ENCODE data around the gene NEDD4L. TPM values are rescaled to one million over a fixed set of nuclear protein-coding genes. Genes with fewer than 3 reads are reported as not detected.

Gene NEDD4L
- total RNA-seq, 2 experiments from 2014 or later = 3.4 to 4.3 TPM

GRCh38 chr18:58229162-58229561 lies 185.1 kb downstream of the NEDD4L start:
- H3K9me3 Mint-ChIP-seq (ENCODE audit: insufficient read depth) = no peaks in the 10 kb centered on the region
- ATAC-seq (no peak), DNase-seq (no peak)
- H3K4me3 Mint-ChIP-seq = no peak overlapping the region
- no peak overlapping the region for H3K27ac Mint-ChIP-seq
- CTCF ChIA-PET = no interaction called here
- POLR2A ChIA-PET = no interaction called here
- no peaks in the 10 kb centered on the region for H3K36me3 Mint-ChIP-seq (ENCODE audit: low read depth)
- no peaks in the 10 kb centered on the region for H3K4me1 Mint-ChIP-seq (ENCODE audit: low read depth)
- no peaks in the 10 kb centered on the region for H3K27me3 Mint-ChIP-seq (ENCODE audit: low read depth)

- ChIA-PET CTCF (no interaction called here), POLR2A (no interaction called here)
- DNase-seq (no peak), ATAC-seq (no peak)
- Mint-ChIP-seq H3K9me3 (ENCODE audit: insufficient read depth) (no peaks in the 10 kb centered on the region), H3K4me1 (ENCODE audit: low read depth) (no peaks in the 10 kb centered on the region), H3K27me3 (ENCODE audit: low read depth) (no peaks in the 10 kb centered on the region), H3K27ac (no peak overlapping the region), H3K36me3 (ENCODE audit: low read depth) (no peaks in the 10 kb centered on the region), H3K4me3 (no peak overlapping the region)
Measured at GRCh38 chr18:58230438-58231179, 186.6 kb downstream of the NEDD4L start.

- ATAC-seq = no peak
- Mint-ChIP-seq H3K27ac (no peak overlapping the region), H3K36me3 (ENCODE audit: low read depth) (no peaks in the 10 kb centered on the region), H3K4me1 (ENCODE audit: low read depth) (no peaks in the 10 kb centered on the region), H3K4me3 (no peak overlapping the region), H3K9me3 (ENCODE audit: insufficient read depth) (no peaks in the 10 kb centered on the region), H3K27me3 (ENCODE audit: low read depth) (no peaks in the 10 kb centered on the region)
- DNase-seq = no peak
- ChIA-PET POLR2A (no interaction called here), CTCF (no interaction called here)
Measured at GRCh38 chr18:58231930-58232329, 187.9 kb downstream of the NEDD4L start.

GRCh38 chr18:58232668-58233067 lies 188.6 kb downstream of the NEDD4L start:
- Mint-ChIP-seq H3K4me3 (no peak overlapping the region), H3K27me3 (ENCODE audit: low read depth) (no peaks in the 10 kb centered on the region), H3K4me1 (ENCODE audit: low read depth) (no peaks in the 10 kb centered on the region), H3K9me3 (ENCODE audit: insufficient read depth) (no peaks in the 10 kb centered on the region), H3K36me3 (ENCODE audit: low read depth) (no peaks in the 10 kb centered on the region), H3K27ac (no peak overlapping the region)
- CTCF ChIA-PET = no interaction called here
- no peak for DNase-seq
- no peak for ATAC-seq
- POLR2A ChIA-PET = no interaction called here

GRCh38 chr18:58234359-58234741 lies 190.3 kb downstream of the NEDD4L start:
- no peak overlapping the region for H3K27ac Mint-ChIP-seq
- CTCF ChIA-PET = no interaction called here

GRCh38 chr18:58235001-58235436 lies 191.0 kb downstream of the NEDD4L start:
- ChIA-PET POLR2A (no interaction called here), CTCF (no interaction called here)
- H3K4me3 Mint-ChIP-seq = no peak overlapping the region
- no peaks in the 10 kb centered on the region for H3K9me3 Mint-ChIP-seq (ENCODE audit: insufficient read depth)
- ATAC-seq = no peak
- no peaks in the 10 kb centered on the region for H3K36me3 Mint-ChIP-seq (ENCODE audit: low read depth)
- H3K27me3 Mint-ChIP-seq (ENCODE audit: low read depth) = no peaks in the 10 kb centered on the region
- no peak overlapping the region for H3K27ac Mint-ChIP-seq
- H3K4me1 Mint-ChIP-seq (ENCODE audit: low read depth) = no peaks in the 10 kb centered on the region
- no peak for DNase-seq

More at GRCh38 chr18:58234359-58234741, 190.3 kb downstream of the NEDD4L start:
- Mint-ChIP-seq H3K27me3 (ENCODE audit: low read depth) (no peaks in the 10 kb centered on the region), H3K36me3 (ENCODE audit: low read depth) (no peaks in the 10 kb centered on the region), H3K9me3 (ENCODE audit: insufficient read depth) (no peaks in the 10 kb centered on the region), H3K4me3 (no peak overlapping the region), H3K4me1 (ENCODE audit: low read depth) (no peaks in the 10 kb centered on the region)
- DNase-seq = no peak
- no peak for ATAC-seq
- POLR2A ChIA-PET = no interaction called here

- Mint-ChIP-seq H3K27me3 (ENCODE audit: low read depth) (no peaks in the 10 kb centered on the region), H3K36me3 (ENCODE audit: low read depth) (no peaks in the 10 kb centered on the region), H3K4me3 (no peak overlapping the region), H3K4me1 (ENCODE audit: low read depth) (no peaks in the 10 kb centered on the region), H3K27ac (no peak overlapping the region), H3K9me3 (ENCODE audit: insufficient read depth) (no peaks in the 10 kb centered on the region)
- ATAC-seq (no peak), DNase-seq (no peak)
- POLR2A ChIA-PET = no interaction called here
- CTCF ChIA-PET = no interaction called here
Measured at GRCh38 chr18:58239879-58240278, 195.9 kb downstream of the NEDD4L start.

GRCh38 chr18:58241026-58241679 lies 197.1 kb downstream of the NEDD4L start:
- DNase-seq (no peak), ATAC-seq (no peak)
- H3K27me3 Mint-ChIP-seq (ENCODE audit: low read depth) = no peaks in the 10 kb centered on the region
- no peak overlapping the region for H3K4me3 Mint-ChIP-seq
- no peaks in the 10 kb centered on the region for H3K9me3 Mint-ChIP-seq (ENCODE audit: insufficient read depth)
- POLR2A ChIA-PET = no interaction called here
- H3K27ac Mint-ChIP-seq = no peak overlapping the region
- H3K4me1 Mint-ChIP-seq (ENCODE audit: low read depth) = no peaks in the 10 kb centered on the region
- no peaks in the 10 kb centered on the region for H3K36me3 Mint-ChIP-seq (ENCODE audit: low read depth)
- CTCF ChIA-PET = no interaction called here

GRCh38 chr18:58241877-58242276 lies 197.9 kb downstream of the NEDD4L start:
- Mint-ChIP-seq H3K36me3 (ENCODE audit: low read depth) (no peaks in the 10 kb centered on the region), H3K4me3 (no peak overlapping the region), H3K9me3 (ENCODE audit: insufficient read depth) (no peaks in the 10 kb centered on the region), H3K27me3 (ENCODE audit: low read depth) (no peaks in the 10 kb centered on the region), H3K27ac (no peak overlapping the region), H3K4me1 (ENCODE audit: low read depth) (no peaks in the 10 kb centered on the region)
- POLR2A ChIA-PET = no interaction called here
- ATAC-seq (no peak), DNase-seq (no peak)
- CTCF ChIA-PET = no interaction called here

GRCh38 chr18:58242435-58242834 lies 198.4 kb downstream of the NEDD4L start:
- Mint-ChIP-seq H3K9me3 (ENCODE audit: insufficient read depth) (no peaks in the 10 kb centered on the region), H3K27ac (no peak overlapping the region), H3K4me1 (ENCODE audit: low read depth) (no peaks in the 10 kb centered on the region), H3K4me3 (no peak overlapping the region), H3K36me3 (ENCODE audit: low read depth) (no peaks in the 10 kb centered on the region), H3K27me3 (ENCODE audit: low read depth) (no peaks in the 10 kb centered on the region)
- DNase-seq (no peak), ATAC-seq (no peak)
- POLR2A ChIA-PET = no interaction called here
- CTCF ChIA-PET = no interaction called here

- ChIA-PET POLR2A (no interaction called here), CTCF (no interaction called here)
- Mint-ChIP-seq H3K27me3 (ENCODE audit: low read depth) (no peaks in the 10 kb centered on the region), H3K27ac (no peak overlapping the region), H3K4me1 (ENCODE audit: low read depth) (no peaks in the 10 kb centered on the region), H3K9me3 (ENCODE audit: insufficient read depth) (no peaks in the 10 kb centered on the region), H3K36me3 (ENCODE audit: low read depth) (no peaks in the 10 kb centered on the region), H3K4me3 (no peak overlapping the region)
- ATAC-seq (no peak), DNase-seq (no peak)
Measured at GRCh38 chr18:58242968-58243367, 198.9 kb downstream of the NEDD4L start.

GRCh38 chr18:58243401-58243800 lies 199.4 kb downstream of the NEDD4L start:
- H3K27ac Mint-ChIP-seq = no peak overlapping the region
- ChIA-PET POLR2A (no interaction called here), CTCF (interaction anchor here (0.9 kb wide), 1 partner anchor 10 kb away, joined by 3 read pairs; no protein-coding TSS in a partner anchor)
- no peaks in the 10 kb centered on the region for H3K36me3 Mint-ChIP-seq (ENCODE audit: low read depth)
- no peaks in the 10 kb centered on the region for H3K27me3 Mint-ChIP-seq (ENCODE audit: low read depth)
- H3K4me1 Mint-ChIP-seq (ENCODE audit: low read depth) = no peaks in the 10 kb centered on the region
- H3K9me3 Mint-ChIP-seq (ENCODE audit: insufficient read depth) = no peaks in the 10 kb centered on the region
- DNase-seq (no peak), ATAC-seq (no peak)
- H3K4me3 Mint-ChIP-seq = no peak overlapping the region

- Mint-ChIP-seq H3K4me3 (no peak overlapping the region), H3K4me1 (ENCODE audit: low read depth) (no peaks in the 10 kb centered on the region), H3K36me3 (ENCODE audit: low read depth) (no peaks in the 10 kb centered on the region), H3K9me3 (ENCODE audit: insufficient read depth) (no peaks in the 10 kb centered on the region), H3K27ac (no peak overlapping the region), H3K27me3 (ENCODE audit: low read depth) (no peaks in the 10 kb centered on the region)
- ChIA-PET CTCF (no interaction called here), POLR2A (no interaction called here)
- ATAC-seq (no peak), DNase-seq (no peak)
Measured at GRCh38 chr18:58247363-58247834, 203.4 kb downstream of the NEDD4L start.
